Skin epidermis (tissue), 12 donors: Measurements from ENCODE around the gene MUC3A.
"Not testable (repeated sequence)": the region's sequence is repeated elsewhere in the genome, so short reads cannot be mapped to it uniquely, and the experiment has no call there.

Source experiments
- H3K27ac ChIP-seq, 21 experiments: fragments of 200-600 bp; sonication (generic) in 11 of 21; one replicate each; pipeline ENCODE4 v1.5.0; 2020; ENCODE audit warnings: mild to moderate bottlenecking in 3 of 21, inconsistent platforms in 2 of 21, moderate library complexity in 2 of 21
- H3K4me3 ChIP-seq, 7 experiments: fragments of 200-600 bp; sonication (generic) in 2 of 7; one replicate each; pipeline ENCODE4 v1.5.0; 2020; ENCODE audit warnings: inconsistent platforms in 2 of 7, mild to moderate bottlenecking in 2 of 7, moderate library complexity in 1 of 7

Gene MUC3A

DNA sequence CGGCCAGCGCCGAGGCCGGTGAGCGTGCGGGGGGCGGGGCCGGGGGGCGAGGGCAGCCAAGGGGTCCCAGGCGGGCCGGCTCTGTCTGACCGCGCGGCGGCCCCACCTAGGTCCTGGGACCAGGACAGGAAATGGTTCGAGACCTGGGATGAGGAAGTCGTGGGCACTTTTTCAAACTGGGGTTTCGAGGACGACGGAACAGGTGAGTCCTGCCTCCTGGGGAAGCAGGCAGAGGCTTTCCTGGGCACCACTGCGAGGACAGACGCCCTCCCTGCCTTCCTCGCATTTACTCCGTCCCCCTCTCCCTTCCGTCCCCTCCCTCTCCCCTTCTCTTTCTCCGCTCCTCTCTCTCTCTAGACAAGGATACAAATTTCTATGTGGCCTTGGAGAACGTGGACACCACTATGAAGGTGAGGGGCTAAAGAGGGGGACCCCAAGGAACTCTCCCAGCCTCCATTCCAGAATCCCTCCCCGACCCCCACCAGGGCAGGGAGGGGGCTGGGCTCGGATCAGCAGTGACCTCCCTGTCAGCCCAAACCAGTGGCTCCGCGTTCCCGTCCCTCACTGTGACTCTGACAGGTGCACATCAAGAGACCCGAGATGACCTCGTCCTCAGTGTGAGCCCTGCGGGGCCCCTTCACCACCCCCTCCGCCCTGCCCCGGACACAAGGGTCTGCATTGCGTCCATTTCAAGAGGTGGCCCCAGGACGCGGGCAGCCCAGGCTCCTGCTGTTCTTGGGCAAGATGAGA is 17.4 kb downstream of the MUC3A start:
- Histone ChIP-seq H3K27ac (no peak overlapping the region), H3K4me3 (peak overlapping the region in 3 of 7 experiments; percentile 4 to 29 (median 19))

DNA sequence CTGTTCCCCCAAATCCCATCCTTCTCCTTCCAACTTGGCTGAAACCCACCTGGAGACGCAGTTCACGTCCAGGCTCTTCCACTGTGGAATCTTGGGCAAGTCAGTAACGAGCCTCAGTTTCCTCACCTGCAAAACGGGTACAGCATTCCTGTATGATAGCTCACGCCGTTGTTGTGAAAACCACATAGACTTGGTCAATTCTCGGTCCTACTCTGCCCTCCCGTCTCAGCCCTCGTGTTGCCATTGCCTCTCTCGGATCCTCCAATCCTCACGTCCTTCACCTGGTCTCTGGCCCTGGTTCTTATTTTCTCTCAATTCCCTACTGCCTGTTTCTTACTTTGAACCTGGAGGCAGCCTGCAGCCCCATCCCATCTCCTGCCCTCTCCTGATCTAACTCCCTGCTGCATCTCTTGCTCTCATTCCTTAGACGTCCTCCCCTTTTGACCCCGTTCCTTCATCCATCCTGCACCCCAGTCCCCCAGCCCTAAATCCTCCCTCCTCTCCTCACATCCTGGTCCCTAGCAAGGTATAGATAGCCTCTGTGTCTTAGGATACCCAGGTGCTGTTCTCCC is 18.0 kb downstream of the MUC3A start:
- H3K27ac ChIP-seq, result no peak overlapping the region
- no peak overlapping the region for H3K4me3 ChIP-seq

- H3K4me3 ChIP-seq, result no peak overlapping the region
These were observed 18.7 kb downstream of the MUC3A start for GRCh38 chr7:100968031-100968430.

DNA sequence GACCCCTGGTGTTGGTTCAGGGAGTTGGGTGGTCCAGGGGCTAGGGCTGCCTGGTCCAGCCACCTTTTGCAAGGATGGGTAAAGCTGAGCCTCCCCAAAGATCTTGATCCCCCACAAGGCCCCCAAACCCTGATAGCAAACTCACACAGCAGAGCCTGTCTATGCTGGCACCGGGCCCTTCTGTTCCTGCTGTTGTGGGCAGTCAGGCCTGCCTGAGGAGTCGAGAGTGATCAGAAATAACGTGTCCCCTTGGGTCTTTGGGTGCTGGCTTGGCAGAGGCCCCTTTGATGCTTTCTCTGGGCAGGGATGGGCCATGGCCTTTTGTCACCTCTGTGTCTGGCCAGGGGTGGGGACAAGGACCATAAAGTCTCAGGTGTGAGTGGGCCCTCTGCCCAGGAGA is 19.3 kb downstream of the MUC3A start:
- Histone ChIP-seq H3K27ac (no peak overlapping the region), H3K4me3 (no peak overlapping the region)

More at GRCh38 chr7:100968031-100968430, 18.7 kb downstream of the MUC3A start:
- H3K27ac ChIP-seq, result no peak overlapping the region

DNA sequence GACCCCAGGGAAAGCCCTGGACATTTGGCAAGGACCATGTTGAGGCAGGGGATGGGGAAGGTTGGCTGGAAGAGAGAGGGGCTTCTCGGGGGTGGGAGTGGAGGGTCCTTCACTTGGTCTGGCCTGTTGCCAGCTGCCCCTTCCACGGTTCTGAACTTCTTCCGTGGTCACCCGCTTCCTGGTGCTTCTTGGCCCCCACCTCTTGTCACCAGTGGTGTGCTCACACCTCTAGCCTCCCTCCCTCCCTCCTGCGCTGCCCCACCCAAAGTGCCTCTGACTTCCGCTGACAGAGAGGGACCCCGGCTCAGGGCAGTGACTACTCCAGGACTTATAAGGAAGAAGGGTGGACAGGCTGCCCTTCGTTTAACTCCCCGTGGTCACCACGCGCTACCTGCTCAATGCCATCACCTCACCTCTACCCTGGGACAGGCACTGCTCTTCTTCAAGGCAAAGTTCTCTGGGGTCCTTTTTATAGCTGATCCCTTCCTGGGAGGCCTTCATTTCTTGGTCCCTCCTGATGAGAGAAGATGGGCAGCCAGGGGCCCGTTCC is 19.8 kb downstream of the MUC3A start, which contains the start of gene MUC12:
Gene MUC12 (plus strand): TSS at position 500 of the 550 bp plus-strand sequence. CDS start 58 bp downstream, outside the sequence.
- Histone ChIP-seq H3K4me3 (no peak within 1 kb of the TSS), H3K27ac (no peak within 1 kb of the TSS)

GRCh38 chr7:100971111-100972001 is 22.0 kb downstream of the MUC3A start:
- no peak overlapping the region for H3K27ac ChIP-seq

GRCh38 chr7:100972002-100972347 is 22.6 kb downstream of the MUC3A start:
- Histone ChIP-seq H3K4me3 (no peak overlapping the region), H3K27ac (no peak overlapping the region)

More at GRCh38 chr7:100971111-100972001, 22.0 kb downstream of the MUC3A start:
- no peak overlapping the region for H3K4me3 ChIP-seq

DNA sequence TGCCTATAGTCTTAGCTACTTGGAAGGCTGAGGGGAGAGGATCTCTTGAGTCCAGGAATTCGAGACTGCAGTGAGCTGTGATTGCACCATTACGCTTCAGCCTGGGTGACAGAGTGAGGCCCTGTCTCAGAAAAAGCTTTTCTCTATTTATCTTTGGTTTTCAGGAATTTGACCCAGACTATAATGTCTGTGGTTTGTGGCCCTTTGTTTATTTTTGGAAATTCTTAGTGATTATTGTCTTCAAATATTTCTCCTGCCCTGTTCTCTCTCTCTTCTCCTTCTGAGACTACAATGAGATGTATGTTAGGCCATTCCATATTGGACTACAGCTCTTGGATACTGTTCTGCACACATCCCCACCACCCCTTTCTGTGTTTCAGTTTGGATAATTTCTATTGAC is 24.7 kb downstream of the MUC3A start:
- H3K27ac ChIP-seq, result no peak overlapping the region
- no peak overlapping the region for H3K4me3 ChIP-seq

DNA sequence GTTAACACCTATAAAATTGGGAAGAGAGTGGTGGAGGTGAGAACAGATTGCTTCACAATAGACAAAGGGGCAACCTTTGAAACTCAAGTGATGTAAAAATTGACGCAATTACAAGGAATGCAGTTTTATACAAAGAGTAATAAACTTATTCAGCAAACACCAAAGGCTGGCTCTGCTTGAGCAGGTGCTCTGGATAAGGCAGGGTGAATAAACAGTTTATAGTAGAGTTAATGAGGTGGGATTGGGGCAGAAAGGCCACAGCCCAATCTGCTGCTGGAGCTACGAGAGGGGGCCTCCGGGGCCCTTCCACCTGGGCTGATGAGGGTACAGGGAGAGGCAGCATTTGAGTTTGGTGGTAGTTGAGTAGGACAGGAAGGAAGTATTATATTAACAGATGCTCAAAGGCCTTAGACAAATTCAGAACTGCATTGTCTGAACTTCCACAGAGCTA is 26.1 kb downstream of the MUC3A start:
- Histone ChIP-seq H3K27ac (no peak overlapping the region), H3K4me3 (no peak overlapping the region)

- H3K27ac ChIP-seq, result no peak overlapping the region
- no peak overlapping the region for H3K4me3 ChIP-seq
These were observed 29.0 kb downstream of the MUC3A start for GRCh38 chr7:100978300-100978699.

GRCh38 chr7:100983451-100984187 is 34.3 kb downstream of the MUC3A start:
- Histone ChIP-seq H3K4me3 (no peak overlapping the region), H3K27ac (no peak overlapping the region)

DNA sequence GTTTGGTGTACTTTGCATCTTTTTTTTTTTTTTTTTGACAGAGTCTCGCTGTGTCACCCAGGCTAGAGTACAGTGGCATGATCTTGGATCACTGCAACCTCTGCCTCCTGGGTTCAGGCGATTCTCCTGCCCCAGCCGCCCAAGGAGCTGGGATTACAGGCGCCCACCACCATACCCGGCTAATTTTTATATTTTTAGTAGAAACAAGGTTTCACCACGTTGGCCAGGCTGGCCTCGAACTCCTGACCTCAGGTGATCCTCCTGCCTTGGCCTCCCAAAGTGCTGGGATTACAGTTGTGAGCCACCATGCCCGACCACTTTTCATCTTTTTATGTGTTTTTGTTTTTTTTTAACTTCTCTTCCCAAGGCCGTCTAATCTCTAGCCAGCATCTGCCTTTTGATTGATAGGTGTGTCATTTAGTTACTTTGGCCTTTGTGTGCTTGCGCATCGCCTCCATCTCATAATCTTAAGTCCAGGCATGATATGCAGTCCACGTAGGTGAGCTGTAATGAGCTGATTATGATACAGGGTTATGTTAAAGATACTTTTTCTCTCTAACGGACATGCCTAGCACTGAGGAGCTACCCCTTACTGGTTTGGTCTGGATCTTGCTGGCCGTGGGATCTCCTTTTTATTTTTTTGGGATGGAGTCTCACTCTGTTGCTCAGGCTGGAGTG is 35.0 kb downstream of the MUC3A start:
- not testable (repeated sequence) for H3K4me3 ChIP-seq, H3K27ac ChIP-seq

DNA sequence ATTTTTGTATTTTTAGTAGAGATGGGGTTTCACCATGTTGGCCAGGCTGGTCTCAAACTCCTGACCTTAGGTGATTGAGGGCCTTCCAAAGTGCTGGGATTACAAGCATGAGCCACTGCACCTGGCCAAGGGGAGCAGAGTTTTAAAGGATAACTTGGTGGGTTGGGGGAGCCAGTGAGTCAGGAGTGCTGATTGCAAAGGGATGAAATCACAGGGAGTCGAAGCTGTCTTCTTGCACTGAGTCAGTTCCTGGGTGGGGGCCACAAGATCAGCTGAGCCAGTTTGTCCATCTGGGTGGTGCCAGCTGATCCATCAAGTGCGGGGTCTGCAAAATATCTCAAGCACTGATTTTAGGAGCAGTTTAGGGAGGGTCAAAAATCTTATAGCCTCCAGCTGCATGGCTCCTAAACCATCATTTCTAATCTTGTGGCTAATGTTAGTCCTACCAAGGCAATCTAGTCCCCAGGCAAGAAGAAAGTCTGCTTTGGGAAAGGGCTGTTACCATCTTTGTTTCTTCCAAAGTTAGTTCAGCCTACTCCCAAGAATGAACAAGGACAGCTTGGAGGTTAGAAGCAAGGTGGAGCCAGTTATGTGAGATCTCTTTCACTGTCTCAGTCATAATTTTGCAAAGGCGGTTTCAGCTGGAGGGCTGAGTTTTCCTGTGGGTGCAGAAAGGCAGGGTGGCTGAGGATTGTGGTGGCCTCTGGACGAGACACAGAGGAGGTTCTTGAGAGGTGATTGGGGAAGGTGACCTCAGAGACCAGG is 35.9 kb downstream of the MUC3A start:
- not testable (repeated sequence) for H3K4me3 ChIP-seq, H3K27ac ChIP-seq

GRCh38 chr7:100991631-100992030 is 42.3 kb downstream of the MUC3A start:
- H3K27ac ChIP-seq, result no peak overlapping the region
- no peak overlapping the region for H3K4me3 ChIP-seq

DNA sequence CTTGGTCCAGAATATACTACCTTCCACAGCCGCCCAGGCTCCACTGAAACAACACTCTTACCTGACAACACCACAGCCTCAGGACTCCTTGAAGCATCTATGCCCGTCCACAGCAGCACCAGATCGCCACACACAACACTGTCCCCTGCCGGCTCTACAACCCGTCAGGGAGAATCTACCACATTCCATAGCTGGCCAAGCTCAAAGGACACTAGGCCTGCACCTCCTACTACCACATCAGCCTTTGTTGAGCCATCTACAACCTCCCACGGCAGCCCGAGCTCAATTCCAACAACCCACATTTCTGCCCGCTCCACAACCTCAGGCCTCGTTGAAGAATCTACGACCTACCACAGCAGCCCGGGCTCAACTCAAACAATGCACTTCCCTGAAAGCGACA is 42.9 kb downstream of the MUC3A start:
- H3K4me3 ChIP-seq, result not testable (repeated sequence)

DNA sequence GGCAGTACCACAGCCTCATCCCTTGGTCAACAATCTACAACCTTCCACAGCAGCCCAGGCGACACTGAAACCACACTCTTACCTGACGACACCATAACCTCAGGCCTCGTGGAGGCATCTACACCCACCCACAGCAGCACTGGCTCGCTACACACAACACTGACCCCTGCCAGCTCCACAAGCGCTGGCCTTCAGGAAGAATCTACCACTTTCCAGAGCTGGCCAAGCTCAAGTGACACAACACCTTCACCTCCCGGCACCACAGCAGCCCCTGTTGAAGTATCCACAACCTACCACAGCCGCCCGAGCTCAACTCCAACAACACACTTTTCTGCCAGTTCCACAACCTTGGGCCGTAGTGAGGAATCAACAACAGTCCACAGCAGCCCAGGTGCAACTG is 45.3 kb downstream of the MUC3A start:
- not testable (repeated sequence) for H3K27ac ChIP-seq, H3K4me3 ChIP-seq

More for the DNA sequence above, 42.9 kb downstream of the MUC3A start:
- not testable (repeated sequence) for H3K27ac ChIP-seq

- H3K4me3 ChIP-seq, H3K27ac ChIP-seq: not testable (repeated sequence)
These were observed 49.2 kb downstream of the MUC3A start for GRCh38 chr7:100998530-100998929.

DNA sequence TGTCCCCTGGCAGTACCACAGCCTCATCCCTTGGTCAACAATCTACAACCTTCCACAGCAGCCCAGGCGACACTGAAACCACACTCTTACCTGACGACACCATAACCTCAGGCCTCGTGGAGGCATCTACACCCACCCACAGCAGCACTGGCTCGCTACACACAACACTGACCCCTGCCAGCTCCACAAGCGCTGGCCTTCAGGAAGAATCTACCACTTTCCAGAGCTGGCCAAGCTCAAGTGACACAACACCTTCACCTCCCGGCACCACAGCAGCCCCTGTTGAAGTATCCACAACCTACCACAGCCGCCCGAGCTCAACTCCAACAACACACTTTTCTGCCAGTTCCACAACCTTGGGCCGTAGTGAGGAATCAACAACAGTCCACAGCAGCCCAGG is 50.0 kb downstream of the MUC3A start:
- H3K27ac ChIP-seq, H3K4me3 ChIP-seq: not testable (repeated sequence)
